Keratinocyte (primary cell): ENCODE measurements around the gene HAX1.

Experiments
- EZH2 ChIP-seq: IDR thresholded peaks from one replicate; pipeline ENCODE4 v1.6.1; 2012; ENCODE audit warnings: inconsistent platforms, mild to moderate bottlenecking, low read length, moderate library complexity
- TF ChIP-seq, protein P1 (sequence below), 3 experiments: IDR thresholded peaks in 1 of 3; conservative IDR thresholded peaks in 1 of 3; optimal IDR thresholded peaks in 1 of 3; 2 replicates in 2 of 3; 3 replicates in 1 of 3; pipeline versions ENCODE3 to v1.5.1; 2011; ENCODE audit warnings: low read length in 3 of 3, mild to moderate bottlenecking in 3 of 3, moderate library complexity in 2 of 3, control low read depth in 1 of 3, inconsistent platforms in 1 of 3; ENCODE audit not compliant: insufficient read depth in 2 of 3; ENCODE audit errors: extremely low read depth in 1 of 3

DNA sequence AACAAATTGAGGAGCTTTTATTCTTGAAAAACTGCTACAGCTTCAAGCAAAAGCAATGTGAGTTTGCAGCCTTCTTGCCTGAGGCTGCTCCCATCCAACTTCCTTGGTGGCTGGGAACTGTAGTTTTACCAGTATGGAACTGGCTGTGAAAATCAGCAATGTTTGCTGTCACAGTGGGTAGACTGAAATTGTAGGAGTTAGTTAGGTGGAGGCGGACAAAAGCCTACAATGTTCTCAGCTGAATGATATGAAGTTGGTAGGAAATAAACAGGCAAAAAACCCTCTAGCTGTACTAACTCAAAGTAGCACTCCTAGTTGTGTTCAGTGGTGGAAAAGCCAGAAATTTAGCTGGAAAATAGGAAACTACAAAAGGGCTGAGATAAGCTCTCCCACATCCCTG, 18.5 kb downstream of the HAX1 start:
- TF ChIP-seq, protein P1, sequence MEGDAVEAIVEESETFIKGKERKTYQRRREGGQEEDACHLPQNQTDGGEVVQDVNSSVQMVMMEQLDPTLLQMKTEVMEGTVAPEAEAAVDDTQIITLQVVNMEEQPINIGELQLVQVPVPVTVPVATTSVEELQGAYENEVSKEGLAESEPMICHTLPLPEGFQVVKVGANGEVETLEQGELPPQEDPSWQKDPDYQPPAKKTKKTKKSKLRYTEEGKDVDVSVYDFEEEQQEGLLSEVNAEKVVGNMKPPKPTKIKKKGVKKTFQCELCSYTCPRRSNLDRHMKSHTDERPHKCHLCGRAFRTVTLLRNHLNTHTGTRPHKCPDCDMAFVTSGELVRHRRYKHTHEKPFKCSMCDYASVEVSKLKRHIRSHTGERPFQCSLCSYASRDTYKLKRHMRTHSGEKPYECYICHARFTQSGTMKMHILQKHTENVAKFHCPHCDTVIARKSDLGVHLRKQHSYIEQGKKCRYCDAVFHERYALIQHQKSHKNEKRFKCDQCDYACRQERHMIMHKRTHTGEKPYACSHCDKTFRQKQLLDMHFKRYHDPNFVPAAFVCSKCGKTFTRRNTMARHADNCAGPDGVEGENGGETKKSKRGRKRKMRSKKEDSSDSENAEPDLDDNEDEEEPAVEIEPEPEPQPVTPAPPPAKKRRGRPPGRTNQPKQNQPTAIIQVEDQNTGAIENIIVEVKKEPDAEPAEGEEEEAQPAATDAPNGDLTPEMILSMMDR (optimal IDR thresholded peaks at IDR 0.05 in 1 of 3, IDR thresholded peaks at IDR 0.05 in 1 of 3, conservative IDR thresholded peaks at IDR 0.05 in 1 of 3; ENCODE audit: extremely low read depth in 1 of 3, insufficient read depth in 2 of 3, low read length in 3 of 3) = no peak
- no peak for TF ChIP-seq EZH2
